Measurements from ENCODE around the gene RANBP3.

Gene RANBP3

DNA sequence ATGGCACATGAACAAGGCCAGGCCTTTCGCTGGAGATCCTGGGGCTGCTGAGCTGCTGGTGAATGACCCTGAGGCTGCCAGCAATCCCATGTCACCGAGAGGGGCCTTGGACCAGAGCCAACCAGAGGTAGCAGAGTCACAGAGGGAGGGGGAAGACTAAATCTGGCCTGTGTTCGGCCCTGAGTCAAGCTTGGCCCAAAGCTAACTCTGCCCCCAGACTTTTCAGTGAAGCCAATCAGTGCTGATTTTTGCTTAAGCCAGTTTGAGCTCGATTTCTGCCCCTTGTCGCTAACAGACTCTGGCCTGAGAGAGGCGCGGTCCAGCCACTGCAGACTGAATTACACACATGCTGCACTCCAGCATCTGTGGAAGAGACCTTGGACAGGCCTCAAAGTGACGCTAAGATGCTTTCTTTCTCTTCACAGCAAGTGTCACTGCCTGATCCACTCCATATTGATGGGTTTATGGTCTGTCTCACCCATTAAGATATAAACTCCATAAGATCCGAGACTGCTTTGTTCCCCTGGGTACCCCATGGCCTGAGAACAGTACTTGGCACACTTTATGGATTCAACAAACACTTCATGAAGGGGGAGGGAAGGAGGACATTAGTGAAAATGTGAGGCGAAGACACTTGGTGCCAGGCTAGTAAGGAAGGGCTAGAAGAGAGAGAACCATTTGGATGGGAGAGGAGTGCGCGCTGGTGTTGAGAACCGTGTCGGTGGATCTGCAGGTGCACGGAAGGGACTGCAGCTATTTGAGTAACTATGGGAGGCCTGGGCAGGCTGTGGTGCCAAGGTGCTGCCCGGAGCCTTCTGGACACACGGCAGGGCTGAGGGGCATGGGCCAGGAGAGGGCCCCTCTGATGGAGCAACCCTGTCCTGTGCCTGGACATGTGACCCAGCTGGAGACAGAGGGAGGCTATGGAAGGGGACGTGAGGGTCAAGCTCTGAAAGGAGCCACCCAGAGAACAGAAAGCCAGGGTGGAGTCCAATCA, 17.6 kb downstream of the RANBP3 start:
- TF ChIP-seq, protein P1, sequence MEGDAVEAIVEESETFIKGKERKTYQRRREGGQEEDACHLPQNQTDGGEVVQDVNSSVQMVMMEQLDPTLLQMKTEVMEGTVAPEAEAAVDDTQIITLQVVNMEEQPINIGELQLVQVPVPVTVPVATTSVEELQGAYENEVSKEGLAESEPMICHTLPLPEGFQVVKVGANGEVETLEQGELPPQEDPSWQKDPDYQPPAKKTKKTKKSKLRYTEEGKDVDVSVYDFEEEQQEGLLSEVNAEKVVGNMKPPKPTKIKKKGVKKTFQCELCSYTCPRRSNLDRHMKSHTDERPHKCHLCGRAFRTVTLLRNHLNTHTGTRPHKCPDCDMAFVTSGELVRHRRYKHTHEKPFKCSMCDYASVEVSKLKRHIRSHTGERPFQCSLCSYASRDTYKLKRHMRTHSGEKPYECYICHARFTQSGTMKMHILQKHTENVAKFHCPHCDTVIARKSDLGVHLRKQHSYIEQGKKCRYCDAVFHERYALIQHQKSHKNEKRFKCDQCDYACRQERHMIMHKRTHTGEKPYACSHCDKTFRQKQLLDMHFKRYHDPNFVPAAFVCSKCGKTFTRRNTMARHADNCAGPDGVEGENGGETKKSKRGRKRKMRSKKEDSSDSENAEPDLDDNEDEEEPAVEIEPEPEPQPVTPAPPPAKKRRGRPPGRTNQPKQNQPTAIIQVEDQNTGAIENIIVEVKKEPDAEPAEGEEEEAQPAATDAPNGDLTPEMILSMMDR (IDR thresholded peaks at IDR 0.05; ENCODE audit: insufficient read depth, low read length, poor library complexity, severe bottlenecking): no peak
- DNase-seq (ENCODE audit: extremely low read depth, insufficient read length): no peak
- Histone ChIP-seq H3K36me3 (ENCODE audit: control insufficient read depth, insufficient read depth, low read length) (peaks cover 4% of the 10 kb centered on the region), H3K4me3 (replicated peaks; ENCODE audit: low read depth, low read length) (no peak overlapping the region), H3K27me3 (replicated peaks; ENCODE audit: control insufficient read depth, insufficient read depth, low read length) (no peaks in the 10 kb centered on the region)

DNA sequence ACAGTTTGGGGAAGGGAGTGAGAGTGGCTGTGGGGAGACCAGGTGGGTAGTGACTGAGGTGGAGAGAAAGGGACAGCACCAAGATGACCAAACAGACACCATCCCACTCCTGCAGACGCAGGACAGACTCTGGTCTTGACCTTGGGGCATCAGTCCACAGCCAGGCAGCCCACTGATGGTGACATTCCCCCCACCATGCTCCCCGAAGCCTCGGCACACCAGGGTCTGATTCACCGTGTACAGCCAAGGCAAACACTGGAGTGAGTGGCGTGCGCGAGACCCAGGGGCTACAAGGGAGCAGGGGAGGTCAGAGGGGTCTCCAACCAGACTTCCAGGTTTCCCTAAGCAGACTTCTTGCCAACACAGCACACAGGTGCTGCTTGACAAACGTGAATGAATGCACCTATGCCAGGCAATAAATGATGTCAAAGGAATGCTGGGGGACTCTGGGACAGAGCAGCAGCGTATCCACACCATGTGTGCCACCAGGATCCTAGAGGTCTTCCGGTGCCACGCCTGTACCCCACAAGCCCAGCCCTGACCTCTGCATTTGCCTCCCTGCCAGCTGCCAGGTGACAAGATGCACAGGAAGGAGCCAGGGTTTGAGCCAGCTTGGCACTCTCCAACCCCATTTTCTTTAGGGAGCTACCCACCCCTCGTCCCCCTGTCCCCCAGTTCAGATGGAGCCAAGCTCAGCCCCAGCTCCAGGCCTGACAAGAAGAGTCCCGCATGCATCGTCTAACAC, 18.5 kb downstream of the RANBP3 start:
- TF ChIP-seq, protein P1 (IDR thresholded peaks at IDR 0.05; ENCODE audit: insufficient read depth, low read length, poor library complexity, severe bottlenecking): no peak
- H3K36me3 ChIP-seq (ENCODE audit: control insufficient read depth, insufficient read depth, low read length): peaks cover 2% of the 10 kb centered on the region
- no peak overlapping the region for H3K4me3 ChIP-seq (replicated peaks; ENCODE audit: low read depth, low read length)
- H3K27me3 ChIP-seq (replicated peaks; ENCODE audit: control insufficient read depth, insufficient read depth, low read length): no peaks in the 10 kb centered on the region
- DNase-seq (ENCODE audit: extremely low read depth, insufficient read length): no peak

DNA sequence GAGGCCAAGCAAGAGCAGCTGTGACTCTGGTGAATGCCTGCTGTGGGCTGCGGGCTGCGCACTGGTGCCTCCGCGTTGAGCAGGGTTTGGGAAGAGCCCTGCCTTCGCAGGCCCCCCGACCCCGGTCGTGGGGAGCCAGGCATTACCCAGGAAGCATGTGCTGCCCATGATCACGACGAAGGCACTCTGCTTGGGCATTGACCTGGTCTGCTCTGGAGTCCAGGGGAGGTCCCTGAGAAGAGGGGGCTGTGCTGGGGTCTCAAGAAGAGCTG, 19.2 kb downstream of the RANBP3 start:
- Histone ChIP-seq H3K36me3 (ENCODE audit: control insufficient read depth, insufficient read depth, low read length) (peaks cover 2% of the 10 kb centered on the region), H3K4me3 (replicated peaks; ENCODE audit: low read depth, low read length) (no peak overlapping the region), H3K27me3 (replicated peaks; ENCODE audit: control insufficient read depth, insufficient read depth, low read length) (no peaks in the 10 kb centered on the region)
- DNase-seq (ENCODE audit: extremely low read depth, insufficient read length): no peak
- TF ChIP-seq, protein P1 (IDR thresholded peaks at IDR 0.05; ENCODE audit: insufficient read depth, low read length, poor library complexity, severe bottlenecking): no peak

DNA sequence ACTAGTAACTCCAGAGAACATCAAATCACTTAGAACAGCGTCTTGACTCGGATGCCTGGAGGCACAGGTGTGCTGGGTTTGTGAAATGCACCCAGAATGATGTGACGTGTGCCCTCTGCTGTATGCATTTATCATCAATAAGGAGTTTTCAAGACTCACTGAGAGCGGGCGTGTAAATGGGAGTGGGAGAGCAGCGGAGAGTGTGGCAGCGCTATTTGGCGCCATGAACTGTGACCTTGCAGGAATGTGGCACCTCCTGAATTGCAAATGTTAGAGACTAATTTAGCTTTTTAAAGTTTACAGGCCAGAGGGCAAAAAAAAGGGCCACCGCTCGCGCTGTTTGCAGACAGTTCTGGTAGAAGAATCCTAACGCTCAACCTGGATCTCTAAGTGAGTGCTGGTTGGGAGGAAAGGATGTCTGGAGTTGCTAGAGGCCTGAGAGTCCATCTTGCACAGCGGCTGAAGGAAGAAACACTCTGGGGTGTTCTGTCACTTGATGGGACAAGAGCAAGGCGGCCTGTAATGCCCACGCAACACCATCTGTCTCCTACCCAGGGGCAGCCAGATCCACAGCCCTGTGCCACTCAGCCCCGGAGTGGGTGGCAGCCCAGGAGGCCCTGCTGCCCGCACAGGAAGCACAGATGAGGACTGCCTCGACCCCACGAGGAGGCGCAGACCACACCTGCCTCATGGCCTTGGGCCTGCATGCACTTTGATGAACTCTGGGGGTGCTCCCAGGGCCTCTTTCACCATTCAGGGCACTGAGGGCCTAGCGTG, 19.7 kb downstream of the RANBP3 start:
- DNase-seq (ENCODE audit: extremely low read depth, insufficient read length): no peak
- H3K27me3 ChIP-seq (replicated peaks; ENCODE audit: control insufficient read depth, insufficient read depth, low read length): no peaks in the 10 kb centered on the region
- TF ChIP-seq, protein P1 (IDR thresholded peaks at IDR 0.05; ENCODE audit: insufficient read depth, low read length, poor library complexity, severe bottlenecking): no peak
- no peak overlapping the region for H3K4me3 ChIP-seq (replicated peaks; ENCODE audit: low read depth, low read length)
- peaks cover 2% of the 10 kb centered on the region for H3K36me3 ChIP-seq (ENCODE audit: control insufficient read depth, insufficient read depth, low read length)

DNA sequence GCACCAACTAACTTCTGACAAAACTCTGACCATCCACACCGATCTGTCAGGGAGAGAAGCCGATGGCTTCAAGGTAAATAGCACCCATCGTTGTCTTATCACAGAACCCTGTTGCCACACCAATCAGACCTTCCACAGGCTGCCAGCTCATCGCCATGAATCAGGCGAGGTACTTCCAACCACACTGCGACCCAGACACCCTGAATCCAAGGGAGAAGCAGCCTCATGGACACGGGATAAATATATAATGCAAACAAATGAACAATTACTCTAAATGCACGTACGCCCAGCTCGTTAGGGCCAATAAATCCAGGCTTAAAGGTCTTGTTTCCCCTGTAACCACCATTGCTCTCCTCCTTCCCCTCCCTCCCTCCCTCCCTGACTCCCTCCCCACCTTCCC, 20.8 kb downstream of the RANBP3 start:
- no peak for DNase-seq (ENCODE audit: extremely low read depth, insufficient read length)
- H3K4me3 ChIP-seq (replicated peaks; ENCODE audit: low read depth, low read length): no peak overlapping the region
- TF ChIP-seq, protein P1 (IDR thresholded peaks at IDR 0.05; ENCODE audit: insufficient read depth, low read length, poor library complexity, severe bottlenecking): no peak

More for the DNA sequence above, 20.8 kb downstream of the RANBP3 start:
- H3K36me3 ChIP-seq (ENCODE audit: control insufficient read depth, insufficient read depth, low read length): peaks cover 2% of the 10 kb centered on the region
- no peaks in the 10 kb centered on the region for H3K27me3 ChIP-seq (replicated peaks; ENCODE audit: control insufficient read depth, insufficient read depth, low read length)
